Hepatocyte (in vitro differentiated cells): ENCODE data around the gene LINGO1.

Experiments
- CTCF ChIP-seq: fragments of 200-600 bp; sonication (generic); IDR thresholded peaks from 2 replicates; pipeline ENCODE4 v1.5.1; 2016; ENCODE audit warnings: antibody characterized with exemption, mild to moderate bottlenecking; ENCODE audit not compliant: poor library complexity
- EZH2 ChIP-seq: fragments of 200-600 bp; sonication (generic); IDR thresholded peaks from 2 replicates; pipeline ENCODE4 v1.6.1; 2016; ENCODE audit warnings: antibody characterized with exemption, mild to moderate bottlenecking, borderline replicate concordance
- EZH2phosphoT487 ChIP-seq: fragments of 200-600 bp; sonication (generic); IDR thresholded peaks from one replicate; pipeline ENCODE4 v1.6.1; 2018; ENCODE audit warnings: antibody characterized with exemption, mild to moderate bottlenecking, low read depth, moderate library complexity; ENCODE audit not compliant: unreplicated experiment, severe bottlenecking

DNA sequence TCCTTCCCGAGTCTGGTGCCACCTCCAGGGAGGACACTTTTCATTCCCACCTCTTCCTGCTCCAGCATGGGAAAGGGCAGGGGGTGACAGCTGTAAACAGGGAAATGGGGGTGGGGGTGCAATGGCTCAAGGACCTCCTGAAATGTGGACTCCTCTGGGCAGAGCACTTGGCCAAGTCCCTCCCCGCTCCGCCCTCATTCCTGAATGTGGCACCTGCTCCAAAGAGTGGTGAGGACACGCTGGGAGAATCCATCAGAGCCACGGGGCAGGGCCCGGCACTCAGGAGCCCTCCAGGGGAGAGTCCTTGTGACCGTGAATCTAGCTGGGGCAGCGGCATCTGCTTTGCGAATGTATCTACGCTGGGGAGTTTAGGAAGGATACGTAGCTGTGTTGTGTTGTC, 11.1 kb upstream of the LINGO1 start:
- TF ChIP-seq EZH2 (no peak), CTCF (no peak), EZH2phosphoT487 (no peak)
